Gastrocnemius medialis (tissue), 4 donors: ENCODE measurements around the gene HOXB8.

ENCODE experiments used
- CTCF ChIP-seq, 5 experiments: fragments of 450-650 bp in 3 of 5; fragments of 200-600 bp in 2 of 5; sonication (generic) in 2 of 5; IDR thresholded peaks in 4 of 5; conservative IDR thresholded peaks in 1 of 5; 1 replicate in 4 of 5; 2 replicates in 1 of 5; pipeline ENCODE4 v1.5.1; 2016 to 2019; ENCODE audit warnings: antibody characterized with exemption in 5 of 5, mild to moderate bottlenecking in 3 of 5, moderate library complexity in 3 of 5
- POLR2A ChIP-seq, 2 donors: fragments of 450-650 bp; IDR thresholded peaks; one replicate each; pipeline ENCODE4 v1.6.1; 2017; ENCODE audit warnings: antibody characterized with exemption in 2 of 2, mild to moderate bottlenecking in 2 of 2, moderate library complexity in 2 of 2

DNA sequence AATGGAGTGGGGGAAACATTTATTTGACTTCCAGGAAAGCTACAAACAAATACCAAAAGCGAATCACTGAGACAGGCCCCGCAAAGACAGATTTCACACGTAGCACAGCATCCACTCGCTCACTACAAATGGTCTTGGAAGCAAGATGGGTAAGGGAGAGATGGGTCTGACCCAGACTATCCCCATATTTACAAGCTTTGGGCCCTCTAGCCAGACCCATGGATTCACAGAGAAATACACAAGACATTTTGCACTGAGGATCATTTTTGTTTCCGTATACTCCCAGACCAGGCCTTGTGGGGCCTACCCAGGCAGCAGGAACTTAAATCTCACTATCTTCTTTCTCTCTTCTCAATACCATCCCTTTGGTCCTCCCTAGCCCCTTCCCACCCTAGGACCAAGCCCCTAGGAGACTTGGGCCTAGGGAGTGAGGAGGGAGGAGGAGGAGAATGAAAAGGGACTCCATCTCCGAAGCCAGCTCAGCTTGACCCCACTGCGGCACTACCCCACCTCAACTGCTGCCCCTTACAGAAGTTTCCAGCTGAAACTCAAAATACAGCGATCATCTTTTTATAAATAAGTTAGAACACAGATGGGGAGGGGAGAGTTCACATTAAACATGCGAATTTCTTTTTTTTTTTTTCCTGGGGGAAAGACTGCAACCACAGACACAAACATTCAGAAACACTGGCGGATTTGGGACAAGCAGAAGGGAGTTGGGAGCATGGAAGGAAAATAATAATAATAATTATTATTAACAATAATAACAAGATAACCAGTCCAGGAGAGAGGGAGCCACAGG lies 23.6 kb downstream of the HOXB8 start:
- no peak for TF ChIP-seq POLR2A (IDR thresholded peaks at IDR 0.05)
- TF ChIP-seq CTCF (IDR thresholded peaks at IDR 0.05 in 4 of 5, conservative IDR thresholded peaks at IDR 0.05 in 1 of 5): no peak
